NOMO-1 treated with DMSO at 0.1 percent for 48 hours (cell line): Measurements from ENCODE around the gene NR2F1-AS1.

ENCODE experiments used
- DNase-seq: peaks from one replicate; lab custom pipeline; 2025; ENCODE audit not compliant: unreplicated experiment; lab: John Stamatoyannopoulos, UW

The NR2F1-AS1 gene

GRCh38 chr5:93578813-93579691 is 2.0 kb downstream of the NR2F1-AS1 start:
- no peak for DNase-seq

- DNase-seq: no peak
These were observed 2.9 kb downstream of the NR2F1-AS1 start for GRCh38 chr5:93577854-93578812.

GRCh38 chr5:93576994-93577853 is 3.8 kb downstream of the NR2F1-AS1 start:
- no peak for DNase-seq

GRCh38 chr5:93575461-93576414 is 5.3 kb downstream of the NR2F1-AS1 start:
- no peak for DNase-seq

- no peak for DNase-seq
These were observed 6.3 kb downstream of the NR2F1-AS1 start for GRCh38 chr5:93574491-93575305.

- DNase-seq: no peak
These were observed 7.4 kb downstream of the NR2F1-AS1 start for GRCh38 chr5:93573354-93574351.

- DNase-seq: no peak
These were observed 8.2 kb downstream of the NR2F1-AS1 start for GRCh38 chr5:93572608-93573353.

- no peak for DNase-seq
These were observed 8.9 kb downstream of the NR2F1-AS1 start for GRCh38 chr5:93572101-93572607.

GRCh38 chr5:93571114-93571949 is 9.7 kb downstream of the NR2F1-AS1 start:
- DNase-seq: no peak

GRCh38 chr5:93570294-93571113 is 10.5 kb downstream of the NR2F1-AS1 start:
- DNase-seq: no peak

- DNase-seq: no peak
These were observed 11.5 kb downstream of the NR2F1-AS1 start for GRCh38 chr5:93569300-93570160.

GRCh38 chr5:93567424-93567823 is 13.6 kb downstream of the NR2F1-AS1 start:
- no peak for DNase-seq

- DNase-seq: no peak
These were observed 14.9 kb downstream of the NR2F1-AS1 start for GRCh38 chr5:93566091-93566490.

- no peak for DNase-seq
These were observed 23.9 kb downstream of the NR2F1-AS1 start for GRCh38 chr5:93557021-93557604.
